Activated T-helper 1 cell treated with anti-CD3 and anti-CD28 coated beads, Interleukin-12 subunit alpha, Interleukin-12 subunit beta, Interleukin-2, Interleukin-4 antibody, amounts not matched to agents 30 ng/mL and 10 ng/mL and 1 ng/mL, durations not matched to agents 14 hours and 24 hours and 36 hours (primary cell): Measurements from ENCODE around the gene RNF213. TPM values are rescaled to one million over a fixed set of nuclear protein-coding genes. Genes with fewer than 3 reads are reported as not detected.
A peak's percentile ranks its signal among the peaks of the same experiment; 100 is the strongest.

Experiments
- DNase-seq: peaks from one replicate; pipeline ENCODE4 v3.0.0; 2021; ENCODE audit warnings: low spot score
- H3K27ac Mint-ChIP-seq: one replicate; pipeline ENCODE4 v1.8.0; 2021; ENCODE audit warnings: mild to moderate bottlenecking, mixed read lengths
- H3K27me3 Mint-ChIP-seq: one replicate; pipeline ENCODE4 v1.8.0; 2022; ENCODE audit warnings: mild to moderate bottlenecking, moderate library complexity, mixed read lengths; ENCODE audit not compliant: insufficient read depth
- H3K36me3 Mint-ChIP-seq: one replicate; pipeline ENCODE4 v1.8.0; 2021; ENCODE audit warnings: low read depth, mixed read lengths
- H3K4me1 Mint-ChIP-seq: one replicate; pipeline ENCODE4 v1.8.0; 2021; ENCODE audit warnings: low read depth, mixed read lengths
- H3K4me3 Mint-ChIP-seq: one replicate; pipeline ENCODE4 v1.8.0; 2021; ENCODE audit warnings: mild to moderate bottlenecking, moderate library complexity, mixed read lengths
- H3K9me3 Mint-ChIP-seq: one replicate; pipeline ENCODE4 v1.8.0; 2021; ENCODE audit warnings: mixed read lengths
- intact Hi-C: fragments of 100-400 bp; cut with micrococcal nuclease; formaldehyde crosslinking; loops from one replicate; pipeline ENCODE4 v1.15.1; 2024
- total RNA-seq: library from RNA; stranded (reverse); gene quantifications from 2 replicates; pipeline ENCODE4 v1.2.3, GENCODE V29; 2022

The RNF213 gene
- total RNA-seq, 1 donor from 2014 or later: 290 TPM

GRCh38 chr17:80331820-80332219 lies 71.2 kb downstream of the RNF213 start:
- Mint-ChIP-seq H3K4me3 (no peak overlapping the region), H3K27me3 (no peaks in the 10 kb centered on the region), H3K4me1 (peaks cover 28% of the 10 kb centered on the region), H3K36me3 (peaks cover 77% of the 10 kb centered on the region), H3K27ac (no peak overlapping the region), H3K9me3 (no peaks in the 10 kb centered on the region)
- intact Hi-C loops: no loop called here
- no peak for DNase-seq

- no peak overlapping the region for H3K27ac Mint-ChIP-seq
These were observed 76.7 kb downstream of the RNF213 start for GRCh38 chr17:80337195-80337895.

GRCh38 chr17:80339118-80339517 lies 78.5 kb downstream of the RNF213 start:
- H3K4me3 Mint-ChIP-seq: no peak overlapping the region
- intact Hi-C loops: no loop called here
- no peaks in the 10 kb centered on the region for H3K4me1 Mint-ChIP-seq
- no peaks in the 10 kb centered on the region for H3K27me3 Mint-ChIP-seq
- DNase-seq: no peak
- H3K36me3 Mint-ChIP-seq: peaks cover 55% of the 10 kb centered on the region
- H3K9me3 Mint-ChIP-seq: no peaks in the 10 kb centered on the region
- no peak overlapping the region for H3K27ac Mint-ChIP-seq

More at GRCh38 chr17:80337195-80337895, 76.7 kb downstream of the RNF213 start:
- H3K9me3 Mint-ChIP-seq: no peaks in the 10 kb centered on the region
- DNase-seq: no peak
- no peaks in the 10 kb centered on the region for H3K27me3 Mint-ChIP-seq
- H3K36me3 Mint-ChIP-seq: peaks cover 53% of the 10 kb centered on the region
- intact Hi-C loops: no loop called here
- no peak overlapping the region for H3K4me3 Mint-ChIP-seq
- H3K4me1 Mint-ChIP-seq: peaks cover 4% of the 10 kb centered on the region

- peaks cover 60% of the 10 kb centered on the region for H3K36me3 Mint-ChIP-seq
- intact Hi-C loops: no loop called here
- H3K27me3 Mint-ChIP-seq: no peaks in the 10 kb centered on the region
- no peak overlapping the region for H3K27ac Mint-ChIP-seq
- H3K4me1 Mint-ChIP-seq: no peaks in the 10 kb centered on the region
- H3K4me3 Mint-ChIP-seq: no peak overlapping the region
- DNase-seq: no peak
- no peaks in the 10 kb centered on the region for H3K9me3 Mint-ChIP-seq
These were observed 79.2 kb downstream of the RNF213 start for GRCh38 chr17:80339731-80340456.

GRCh38 chr17:80345321-80345720 lies 84.7 kb downstream of the RNF213 start:
- intact Hi-C loops: no loop called here
- Mint-ChIP-seq H3K4me3 (no peak overlapping the region), H3K9me3 (no peaks in the 10 kb centered on the region), H3K27me3 (no peaks in the 10 kb centered on the region), H3K4me1 (peaks cover 18% of the 10 kb centered on the region), H3K36me3 (peaks cover 67% of the 10 kb centered on the region), H3K27ac (no peak overlapping the region)
- no peak for DNase-seq

- Mint-ChIP-seq H3K9me3 (no peaks in the 10 kb centered on the region), H3K36me3 (peaks cover 73% of the 10 kb centered on the region), H3K27ac (no peak overlapping the region), H3K27me3 (no peaks in the 10 kb centered on the region), H3K4me1 (peaks cover 18% of the 10 kb centered on the region), H3K4me3 (no peak overlapping the region)
- intact Hi-C loops: no loop called here
- no peak for DNase-seq
These were observed 85.3 kb downstream of the RNF213 start for GRCh38 chr17:80345841-80346497.

- Mint-ChIP-seq H3K27me3 (no peaks in the 10 kb centered on the region), H3K27ac (no peak overlapping the region), H3K9me3 (no peaks in the 10 kb centered on the region), H3K4me1 (peaks cover 18% of the 10 kb centered on the region), H3K36me3 (peaks cover 71% of the 10 kb centered on the region), H3K4me3 (no peak overlapping the region)
- intact Hi-C loops: no loop called here
- no peak for DNase-seq
These were observed 86.0 kb downstream of the RNF213 start for GRCh38 chr17:80346498-80347275.

- Mint-ChIP-seq H3K4me1 (peaks cover 18% of the 10 kb centered on the region), H3K4me3 (no peak overlapping the region), H3K36me3 (peaks cover 75% of the 10 kb centered on the region), H3K27me3 (no peaks in the 10 kb centered on the region), H3K9me3 (no peaks in the 10 kb centered on the region), H3K27ac (no peak overlapping the region)
- no peak for DNase-seq
- intact Hi-C loops: no loop called here
These were observed 86.9 kb downstream of the RNF213 start for GRCh38 chr17:80347536-80347935.

- Mint-ChIP-seq H3K4me3 (no peak overlapping the region), H3K36me3 (peaks cover 76% of the 10 kb centered on the region), H3K4me1 (peaks cover 18% of the 10 kb centered on the region), H3K27ac (no peak overlapping the region), H3K9me3 (no peaks in the 10 kb centered on the region), H3K27me3 (no peaks in the 10 kb centered on the region)
- intact Hi-C loops: no loop called here
- DNase-seq: no peak
These were observed 87.3 kb downstream of the RNF213 start for GRCh38 chr17:80347948-80348351.

- H3K4me1 Mint-ChIP-seq: peaks cover 18% of the 10 kb centered on the region
- intact Hi-C loops: no loop called here
- no peak overlapping the region for H3K4me3 Mint-ChIP-seq
- no peaks in the 10 kb centered on the region for H3K9me3 Mint-ChIP-seq
- peaks cover 74% of the 10 kb centered on the region for H3K36me3 Mint-ChIP-seq
- no peak for DNase-seq
- H3K27ac Mint-ChIP-seq: peak overlapping the region; percentile 40
- H3K27me3 Mint-ChIP-seq: no peaks in the 10 kb centered on the region
These were observed 88.0 kb downstream of the RNF213 start for GRCh38 chr17:80348551-80349150.

- Mint-ChIP-seq H3K27me3 (no peaks in the 10 kb centered on the region), H3K4me3 (no peak overlapping the region), H3K27ac (peak overlapping the region; percentile 12), H3K9me3 (no peaks in the 10 kb centered on the region), H3K4me1 (peaks cover 18% of the 10 kb centered on the region), H3K36me3 (peaks cover 72% of the 10 kb centered on the region)
- intact Hi-C loops: no loop called here
- no peak for DNase-seq
These were observed 88.5 kb downstream of the RNF213 start for GRCh38 chr17:80349151-80349651.

- no peak overlapping the region for H3K27ac Mint-ChIP-seq
These were observed 89.1 kb downstream of the RNF213 start for GRCh38 chr17:80349751-80350150.

More at GRCh38 chr17:80349751-80350150, 89.1 kb downstream of the RNF213 start:
- peaks cover 67% of the 10 kb centered on the region for H3K36me3 Mint-ChIP-seq
- no peak overlapping the region for H3K4me3 Mint-ChIP-seq
- H3K9me3 Mint-ChIP-seq: no peaks in the 10 kb centered on the region
- intact Hi-C loops: no loop called here
- no peaks in the 10 kb centered on the region for H3K27me3 Mint-ChIP-seq
- H3K4me1 Mint-ChIP-seq: peaks cover 18% of the 10 kb centered on the region
- DNase-seq: no peak
